Stimulated activated CD4-positive, alpha-beta T cell treated with anti-CD3 and anti-CD28 coated beads, Interleukin-12 subunit alpha, Interleukin-12 subunit beta, amount 100 ng/mL, for 24 hours (primary cell): ENCODE results near the gene KRT20.
"Not testable (repeated sequence)": the region's sequence is repeated elsewhere in the genome, so short reads cannot be mapped to it uniquely, and the experiment has no call there.

Experiments used
- DNase-seq, 2 experiments: peaks; one replicate each; pipeline ENCODE4 v3.0.0-alpha.2; 2020; ENCODE audit warnings: low read depth in 2 of 2

KRT20 gene

DNA sequence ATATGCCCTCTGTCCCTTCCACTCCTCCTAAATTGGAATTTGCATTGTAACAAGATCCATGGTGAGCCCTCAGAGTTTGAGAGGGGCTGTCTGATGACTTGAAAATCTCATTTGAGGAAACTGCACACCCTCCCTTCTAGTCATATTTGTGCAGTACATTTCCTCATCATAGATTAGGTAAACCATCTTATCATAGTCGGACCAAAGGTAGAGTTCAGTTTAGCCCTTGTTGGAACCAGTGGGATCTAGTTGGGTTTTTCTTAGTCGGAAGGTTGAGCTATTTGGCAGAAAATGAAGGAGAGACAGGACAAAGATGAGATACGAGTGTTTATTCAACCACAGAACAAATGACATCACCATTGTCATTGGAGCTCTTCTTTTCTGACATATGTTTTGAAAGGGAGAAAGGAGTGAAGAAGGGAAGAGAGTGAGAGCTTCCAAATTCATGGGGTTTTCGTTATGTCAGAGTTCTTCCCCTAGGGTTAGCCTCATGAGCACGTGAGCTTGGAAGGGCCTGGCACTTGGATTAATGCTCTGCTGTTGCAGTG lies 15.8 kb upstream of the KRT20 start:
- DNase-seq = no peak

DNA sequence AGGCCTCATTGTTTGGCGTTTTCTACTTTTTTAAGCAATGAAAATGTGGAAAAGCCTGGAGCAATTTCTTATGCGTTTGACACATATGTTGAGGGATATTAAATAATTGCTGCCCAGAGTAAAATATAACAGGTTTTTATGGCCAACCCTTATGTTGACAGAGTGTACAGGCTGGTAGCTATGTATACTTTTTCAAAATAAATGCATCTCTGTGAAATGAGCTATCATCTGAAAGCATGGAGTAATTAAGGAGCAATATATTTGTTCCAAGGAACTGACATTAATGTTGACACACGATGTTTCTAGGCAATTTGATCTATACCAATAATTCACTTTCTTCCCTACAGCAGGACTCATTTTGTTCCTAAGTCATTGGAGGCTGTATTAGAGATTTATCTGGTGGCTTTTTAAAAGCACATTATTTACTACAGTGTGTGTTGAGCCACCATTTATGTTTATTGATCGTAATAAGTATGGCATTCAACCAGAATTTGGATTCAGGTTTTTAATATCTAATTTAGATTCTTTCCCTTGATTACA lies 11.9 kb upstream of the KRT20 start:
- DNase-seq = no peak

DNA sequence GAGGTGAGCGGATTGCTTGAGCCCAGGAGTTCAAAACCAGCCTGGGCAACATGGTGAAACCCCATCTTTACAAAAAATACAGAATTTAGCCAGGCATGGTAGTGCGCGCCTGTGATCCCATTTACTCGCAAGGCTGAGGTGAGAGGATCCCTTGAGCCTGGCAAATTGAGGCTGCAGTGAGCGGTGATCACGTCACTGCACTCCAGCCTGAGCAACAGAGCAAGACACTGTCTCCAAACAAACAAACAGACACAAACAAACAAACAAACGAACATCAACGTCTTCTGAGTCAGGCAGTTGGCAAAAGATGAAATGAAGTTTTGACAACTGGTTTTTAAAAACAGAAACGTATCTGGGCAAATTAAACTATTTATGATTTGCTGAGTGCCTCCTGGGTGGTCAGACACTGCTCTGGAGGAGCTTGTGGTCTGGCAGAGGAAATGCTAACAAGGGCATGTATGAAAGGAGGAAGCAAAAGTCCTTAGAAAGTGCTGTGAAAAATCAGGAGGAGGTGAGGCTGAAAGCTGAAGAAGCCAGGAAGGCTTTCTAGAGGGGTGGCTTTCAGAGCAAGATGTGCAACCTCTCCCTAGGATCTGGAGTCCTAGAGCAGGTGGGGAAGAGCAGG lies 10.2 kb upstream of the KRT20 start:
- DNase-seq = no peak

DNA sequence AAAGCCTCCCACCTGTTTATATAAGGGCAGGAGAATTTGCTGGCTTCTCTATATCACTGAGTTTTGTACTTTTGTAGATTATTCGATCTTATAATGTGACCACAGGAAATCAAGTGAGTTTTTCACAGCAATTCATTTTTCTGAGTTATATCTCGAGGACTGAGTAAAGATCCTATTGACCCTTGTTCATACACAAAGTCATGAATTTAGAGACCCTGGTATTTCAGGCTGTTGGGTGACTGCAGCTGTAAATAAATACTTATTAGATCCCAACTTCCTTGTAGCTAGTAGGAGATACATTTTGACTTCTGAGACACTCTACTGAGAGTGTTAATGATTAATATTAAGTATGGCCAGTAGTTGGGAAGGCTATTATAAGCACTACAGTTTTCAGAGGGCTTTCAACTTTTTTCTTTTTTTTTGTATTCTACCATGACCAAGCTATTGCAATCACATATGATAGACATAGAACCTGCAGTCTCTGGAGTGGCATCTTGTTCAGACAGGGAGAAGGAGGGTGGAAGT lies 3.2 kb upstream of the KRT20 start:
- DNase-seq = no peak

DNA sequence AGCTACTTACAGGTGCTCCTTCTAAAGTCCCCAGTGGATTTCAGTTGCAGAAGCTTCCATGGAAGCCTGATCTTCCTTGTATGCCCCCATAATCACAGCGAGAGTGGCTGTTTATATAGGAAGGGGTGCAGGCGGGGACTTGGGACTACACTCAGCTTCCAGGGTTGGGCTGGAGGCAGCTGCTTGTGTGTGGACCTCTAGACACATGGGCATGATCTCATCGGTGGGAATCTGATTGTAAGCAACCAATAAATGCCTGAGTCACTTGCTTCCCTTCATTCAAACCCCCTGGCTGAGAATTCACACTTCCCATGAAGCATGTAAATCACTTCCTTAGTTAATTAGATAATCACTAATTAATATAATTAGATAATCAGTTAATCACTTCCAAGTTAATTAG lies 1.0 kb upstream of the KRT20 start:
- no peak for DNase-seq

DNA sequence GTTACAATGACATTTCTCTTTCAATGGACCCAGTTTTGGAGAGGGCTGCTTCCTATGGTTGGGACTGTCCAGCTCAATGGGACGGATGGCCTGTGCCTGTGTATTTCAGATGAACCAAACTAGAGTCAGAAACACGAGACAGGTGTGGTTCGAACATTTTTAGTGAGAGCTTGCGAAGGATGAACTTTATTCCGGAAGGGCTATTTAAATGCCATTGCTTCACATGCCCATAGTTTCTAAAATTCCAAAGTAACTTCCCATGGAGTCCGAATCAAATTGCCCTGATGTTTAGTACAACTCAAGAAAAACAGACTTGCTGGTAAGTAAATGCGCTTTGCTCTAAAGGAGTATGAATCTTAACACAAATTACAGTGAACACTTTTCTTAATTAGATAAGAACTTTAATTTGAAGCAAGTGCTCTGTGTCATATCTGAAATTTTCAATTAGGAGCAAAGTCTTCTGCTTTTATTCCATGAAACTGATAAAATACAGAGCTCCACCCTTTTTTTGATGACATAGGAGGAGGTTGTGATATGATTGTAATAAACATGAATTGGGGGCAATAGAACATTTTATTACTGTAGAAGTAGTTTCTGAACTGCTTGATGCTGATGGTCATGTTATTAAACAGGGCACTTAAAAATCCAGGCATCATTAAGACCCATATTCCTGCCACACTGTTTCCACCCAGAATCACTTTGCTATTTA lies 1.3 kb downstream of the KRT20 start:
- DNase-seq = no peak

DNA sequence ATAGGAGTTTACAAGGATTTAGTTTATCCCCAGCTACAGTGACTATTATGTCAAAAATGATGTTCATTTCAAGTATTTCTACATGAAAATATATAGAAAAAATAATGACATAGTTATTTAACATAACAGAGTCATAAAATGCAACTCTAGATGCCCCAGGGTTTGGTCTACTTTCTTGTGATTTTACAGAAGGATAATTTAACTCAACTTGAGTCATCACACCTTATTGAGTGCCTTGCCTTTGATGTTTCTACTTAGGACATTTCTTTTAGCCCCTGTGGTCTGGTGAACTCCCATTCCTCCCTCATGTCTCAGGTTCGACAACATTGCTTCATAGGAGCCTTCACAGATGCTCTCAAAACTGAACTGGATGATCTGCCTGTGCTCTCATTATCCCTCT lies 2.0 kb downstream of the KRT20 start:
- DNase-seq = no peak

DNA sequence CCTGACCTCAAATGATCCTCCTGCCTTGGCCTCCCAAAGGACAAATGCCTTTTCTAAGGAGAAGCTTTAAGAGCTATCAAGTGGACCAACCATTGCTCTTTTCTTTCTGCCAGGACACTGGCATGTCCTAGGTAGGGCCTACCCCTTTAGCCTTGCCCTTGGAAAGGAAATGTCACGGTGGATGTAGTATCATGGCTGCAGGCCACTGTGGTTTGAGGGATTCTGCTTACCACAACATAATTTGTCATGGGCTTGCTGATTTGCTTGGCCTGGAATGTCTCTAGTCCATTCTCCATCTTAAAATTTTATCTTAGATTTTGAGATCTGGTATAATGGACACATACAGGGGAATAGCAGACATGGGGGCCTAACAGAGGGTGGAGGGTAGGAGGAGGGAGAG lies 6.0 kb downstream of the KRT20 start:
- no peak for DNase-seq

DNA sequence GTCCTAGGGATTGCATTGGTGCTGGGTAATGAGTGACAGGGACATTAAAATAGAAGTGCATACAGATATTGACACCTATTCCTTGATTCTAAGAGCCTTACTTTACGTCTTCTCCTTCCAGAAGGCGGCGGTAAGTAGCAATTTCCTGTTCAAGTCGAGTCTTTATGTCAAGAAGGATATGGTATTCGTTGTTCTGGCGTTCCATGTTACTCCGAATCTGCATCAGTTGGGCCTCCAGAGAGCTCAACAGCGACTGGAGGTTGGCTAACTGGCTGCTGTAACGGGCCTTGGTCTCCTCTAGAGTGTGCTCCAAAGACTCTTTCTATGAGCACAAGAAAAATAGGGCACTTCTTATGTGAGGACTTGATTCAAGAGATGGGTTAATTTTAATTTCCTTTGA lies 7.0 kb downstream of the KRT20 start:
- no peak for DNase-seq

DNA sequence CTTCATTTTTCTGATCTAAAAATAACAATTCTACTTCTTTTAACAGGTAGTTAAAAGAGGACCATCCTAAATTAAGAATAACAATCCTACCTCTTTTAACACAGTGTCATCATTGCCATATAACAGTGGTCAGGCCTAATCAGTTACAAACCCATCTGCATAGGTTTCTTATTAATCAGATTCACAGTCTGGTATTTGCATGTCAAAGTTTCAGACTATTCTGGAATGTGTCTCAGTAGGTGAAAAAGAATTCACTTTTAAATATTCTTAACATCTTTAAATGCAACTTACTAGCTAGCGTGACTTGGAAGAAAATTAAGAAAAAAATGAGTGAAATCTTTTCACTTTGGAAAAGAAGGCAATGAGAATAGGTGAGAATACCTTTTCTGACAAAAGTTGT lies 11.2 kb downstream of the KRT20 start:
- DNase-seq = no peak

DNA sequence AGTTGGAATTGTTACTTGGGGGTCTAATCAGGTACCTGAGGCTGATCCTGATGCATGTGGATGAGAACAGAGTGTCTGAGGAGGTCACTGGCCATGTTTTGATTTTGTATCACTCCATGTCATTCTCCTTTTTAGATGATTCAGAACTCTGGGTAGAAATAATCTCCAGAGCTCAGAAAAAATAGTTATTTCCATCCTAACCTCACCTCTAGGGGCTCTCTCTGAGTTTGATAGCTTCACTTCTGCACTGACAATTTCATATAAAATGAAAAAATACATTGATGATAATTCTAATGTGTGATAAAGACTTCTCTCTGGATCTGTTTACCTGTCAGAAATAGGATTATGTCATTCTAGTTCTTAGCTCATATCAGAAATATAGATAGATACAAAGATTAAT lies 11.8 kb downstream of the KRT20 start:
- DNase-seq = no peak

DNA sequence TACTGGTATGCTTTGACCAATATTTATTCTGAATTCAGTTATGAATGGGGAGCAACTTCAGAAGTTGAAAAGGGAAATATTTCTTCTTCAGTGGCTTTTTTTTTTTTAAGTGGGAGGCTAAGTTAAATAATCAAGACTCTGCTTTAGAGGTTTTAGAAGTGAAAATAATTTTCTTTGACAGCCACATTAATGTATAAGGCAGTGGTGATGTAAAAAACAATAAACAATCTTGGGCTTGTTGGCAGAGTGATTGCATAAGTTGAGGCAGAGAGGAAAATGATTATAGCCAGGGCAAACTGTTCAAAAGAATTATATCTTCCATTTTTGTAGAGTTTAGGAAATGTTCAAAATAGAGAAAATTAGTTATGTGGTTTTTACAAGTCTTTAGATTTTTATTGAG lies 12.6 kb downstream of the KRT20 start:
- no peak for DNase-seq

DNA sequence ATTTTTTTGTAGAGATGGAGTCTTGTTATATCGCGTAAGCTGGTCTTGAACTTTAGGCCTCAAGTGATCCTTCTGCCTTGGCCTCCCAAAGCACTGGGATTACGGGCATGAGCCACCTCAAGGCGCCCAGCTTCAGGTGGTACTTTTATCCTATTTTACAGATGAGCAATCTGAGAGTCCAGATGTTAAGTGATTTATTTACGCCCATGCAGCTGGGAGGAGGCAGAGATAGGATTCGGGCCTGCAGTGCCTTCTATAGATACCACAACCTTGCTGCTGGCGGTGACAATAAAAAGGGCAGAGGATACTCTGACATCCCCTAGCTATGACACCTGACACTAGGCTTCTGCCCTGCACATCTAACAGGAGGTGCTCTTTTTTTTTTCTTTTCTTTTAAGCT lies 13.7 kb downstream of the KRT20 start:
- DNase-seq = no peak

DNA sequence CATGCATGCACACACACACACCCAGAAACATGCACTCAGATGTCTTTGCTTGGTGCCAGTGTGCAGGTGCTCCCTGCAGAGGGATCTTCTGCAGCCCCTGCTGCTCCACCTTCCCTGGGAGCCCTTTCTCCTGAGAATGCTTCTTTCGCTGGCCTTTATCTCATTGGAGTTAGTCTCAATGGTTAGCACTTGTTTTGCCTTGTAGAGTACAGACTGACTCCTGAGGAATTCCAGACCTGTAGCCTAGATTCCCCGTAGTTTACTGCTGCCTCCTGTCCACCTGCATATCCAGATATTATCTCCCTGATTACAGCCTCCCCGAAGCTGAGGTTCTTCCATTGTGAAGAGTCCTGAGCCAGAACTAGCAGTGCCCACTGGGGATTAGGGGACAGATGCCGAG lies 14.9 kb downstream of the KRT20 start:
- DNase-seq = no peak

DNA sequence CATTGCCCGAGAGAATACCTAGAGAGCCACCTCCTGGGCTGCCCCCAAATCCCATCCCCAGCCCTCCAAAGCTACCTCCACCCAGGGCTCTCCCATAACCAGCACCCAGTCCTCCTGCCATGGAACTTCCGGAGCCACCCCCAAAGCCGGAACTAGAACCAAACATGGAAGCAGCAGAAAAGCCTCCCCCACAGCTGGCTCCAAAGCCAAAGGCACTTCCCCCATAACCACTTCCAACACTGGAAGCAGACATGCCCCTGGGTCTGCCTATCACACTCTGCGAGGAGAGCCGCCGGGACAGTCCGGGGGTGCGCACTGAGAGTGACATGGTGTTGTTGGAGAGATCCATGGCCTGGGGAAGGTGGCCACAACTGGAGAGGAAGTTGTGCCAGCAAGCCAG lies 18.2 kb downstream of the KRT20 start, which contains the start of gene KRT12:
Gene KRT12, minus strand, starts transcription at position 386 of the 400 bp plus-strand sequence. Its CDS starts 37 bp downstream, at position 349.
- DNase-seq = no peak

DNA sequence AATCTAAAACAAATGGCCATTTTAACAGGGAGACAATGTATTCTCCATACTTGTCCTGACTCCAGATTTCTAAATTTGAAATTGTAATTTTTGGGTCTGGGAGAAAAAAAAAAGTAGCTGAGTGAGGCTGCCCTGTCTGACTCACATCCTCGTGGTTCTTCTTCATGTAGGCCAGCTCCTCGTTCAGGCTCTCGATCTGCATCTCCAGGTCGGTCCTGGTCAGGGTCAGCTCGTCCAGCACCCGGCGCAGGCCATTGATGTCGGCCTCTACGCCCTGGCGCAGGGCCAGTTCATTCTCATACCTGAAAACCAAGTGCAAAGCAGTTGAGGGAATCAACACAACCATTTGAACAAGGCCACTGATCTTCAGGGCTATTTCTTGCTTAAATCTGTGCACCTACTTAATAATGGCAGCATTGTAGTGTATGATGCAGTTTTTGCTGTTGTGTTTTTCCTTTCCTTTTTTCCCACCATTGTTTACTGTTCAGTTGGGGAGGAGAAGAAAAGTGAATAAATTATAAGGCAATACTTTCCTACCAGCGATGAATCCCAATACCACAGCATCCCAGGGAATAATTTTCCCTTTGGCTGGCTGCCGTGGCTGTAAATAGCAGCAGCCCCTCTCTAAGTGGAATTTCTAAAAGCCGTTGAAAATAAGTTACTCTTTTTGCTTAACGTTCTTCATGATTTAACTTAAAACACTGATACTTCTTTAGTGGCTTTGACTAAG lies 20.2 kb downstream of the KRT20 start:
- no peak for DNase-seq

DNA sequence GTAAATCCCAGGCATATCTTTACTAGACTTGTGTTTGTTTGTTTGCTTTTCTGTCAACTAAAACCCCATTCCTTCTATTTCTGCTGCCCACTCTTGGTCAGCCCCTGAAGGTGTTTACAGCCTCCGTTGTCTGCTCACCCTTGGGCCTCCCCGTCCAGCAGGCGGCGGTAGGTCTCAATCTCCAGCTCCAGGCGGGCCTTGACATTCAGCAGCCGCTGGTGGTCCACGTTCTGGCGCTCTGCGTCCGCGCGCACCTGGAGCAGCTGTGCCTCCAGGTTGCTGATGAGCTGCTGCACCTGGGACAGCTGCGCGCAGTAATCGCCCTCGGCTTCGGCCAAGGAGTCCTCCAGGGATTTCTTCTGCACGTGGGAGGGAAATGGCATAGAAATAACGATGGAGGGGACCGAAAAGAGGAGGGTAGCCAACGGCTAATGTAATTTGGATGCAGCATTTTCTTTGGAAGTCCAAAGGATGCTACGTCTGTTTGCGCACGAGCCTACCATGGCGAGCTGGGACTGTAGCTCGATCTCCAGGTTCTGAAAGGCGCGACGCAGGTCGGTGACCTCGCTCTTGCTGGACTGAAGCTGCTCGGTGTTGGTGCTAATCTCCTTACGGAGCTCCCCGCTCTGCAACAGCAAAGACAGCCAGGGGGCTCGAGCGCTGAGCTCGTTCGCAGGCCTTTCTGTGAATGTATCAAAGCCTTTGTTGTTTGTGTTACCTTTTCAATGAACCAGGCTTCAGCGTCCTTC lies 21.9 kb downstream of the KRT20 start:
- DNase-seq = peak in 1 of 2 experiments; percentile 8

DNA sequence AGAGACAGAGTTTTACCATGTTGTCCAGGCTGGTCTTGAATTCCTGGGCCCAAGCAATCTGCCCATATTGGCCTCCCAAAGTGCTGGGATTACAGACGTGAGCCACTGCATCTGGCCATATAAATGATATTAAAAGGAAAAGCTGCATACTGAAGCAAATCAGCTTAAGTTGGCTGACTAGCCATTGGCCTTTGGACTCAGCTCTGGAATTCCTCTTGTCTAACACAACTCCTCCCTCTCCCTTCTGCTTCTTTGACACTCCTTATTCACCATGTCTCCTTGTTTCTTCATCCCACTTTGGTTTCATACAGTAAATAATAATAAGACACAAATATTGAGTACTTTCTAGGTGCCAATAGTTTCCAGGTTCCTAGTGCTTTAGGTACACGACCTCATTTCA lies 25.5 kb downstream of the KRT20 start:
- DNase-seq = no peak

DNA sequence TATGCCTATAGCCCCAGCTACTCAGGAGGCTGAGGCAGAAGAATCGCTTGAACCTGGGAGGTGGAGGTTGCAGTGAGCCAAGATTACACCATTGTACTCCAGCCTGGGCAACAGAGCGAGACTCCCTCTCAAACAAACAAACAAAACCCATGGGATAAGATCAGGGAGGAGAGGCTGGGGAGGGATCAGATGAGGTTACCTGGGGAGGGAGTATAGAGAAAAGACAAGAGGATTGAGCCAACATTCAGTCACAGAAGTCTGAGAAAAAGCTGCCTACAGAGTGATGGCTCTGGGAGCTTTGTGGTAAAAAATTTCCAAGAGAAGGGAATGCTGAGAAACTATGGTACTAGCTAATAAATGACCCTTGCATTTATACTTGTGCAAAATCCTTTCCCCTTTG lies 26.4 kb downstream of the KRT20 start:
- not testable (repeated sequence) for DNase-seq

DNA sequence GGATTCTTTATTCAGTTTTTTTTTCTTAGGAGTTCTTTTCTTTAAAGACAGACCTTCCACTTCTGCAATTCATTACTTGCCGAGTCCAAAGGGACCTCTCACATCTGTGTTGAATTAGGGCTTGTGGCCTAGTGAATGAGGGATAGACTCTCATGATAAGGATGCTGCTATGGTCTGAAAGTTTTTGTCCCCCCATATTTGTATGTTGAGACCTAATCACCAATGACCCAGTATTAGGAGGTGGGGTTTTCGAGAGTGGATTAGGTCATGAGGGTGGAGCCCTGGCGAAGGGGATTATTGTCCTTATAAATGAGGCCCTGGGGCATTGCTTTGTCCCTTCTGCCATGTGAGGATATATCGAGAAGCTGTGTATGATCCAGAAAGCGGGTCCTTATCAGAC lies 27.5 kb downstream of the KRT20 start:
- DNase-seq = no peak

DNA sequence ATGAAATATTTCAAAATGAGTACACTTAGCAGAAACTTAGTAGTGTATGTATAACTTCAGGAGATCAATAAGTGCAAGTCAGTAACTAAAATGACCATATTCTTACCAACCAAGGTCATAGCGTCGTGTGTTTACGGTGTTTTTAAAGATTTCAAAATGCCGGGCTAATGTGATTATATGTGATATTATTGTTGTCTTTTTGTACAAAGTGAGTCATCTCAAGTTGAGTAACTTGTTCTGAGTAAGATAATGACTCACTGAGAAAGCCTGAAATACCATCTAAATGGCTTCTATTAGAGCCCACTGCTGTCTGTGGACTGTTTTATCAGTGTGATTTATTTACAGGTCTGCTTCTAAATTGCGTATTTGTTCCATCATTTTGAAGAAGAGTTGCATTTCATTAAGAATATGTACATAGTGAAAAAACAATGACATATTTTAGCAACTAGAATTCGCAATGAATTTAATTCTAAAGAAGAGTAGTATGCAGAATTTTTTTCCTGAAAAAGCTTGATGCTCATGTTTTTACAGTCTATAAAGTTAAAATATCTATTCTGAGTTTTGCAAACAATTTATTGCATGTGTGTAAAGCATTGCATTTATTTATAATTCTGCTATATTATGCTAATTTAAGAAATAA lies 30.7 kb downstream of the KRT20 start:
- DNase-seq = no peak
